A673 (cell line): Measurements from ENCODE around the gene EIF2A. TPM values are rescaled to one million over a fixed set of nuclear protein-coding genes. Genes with fewer than 3 reads are reported as not detected.

Experiments used
- BruUV-seq: library from RNA; stranded (reverse); fragments of 400-500 nt; replicated peaks from 2 replicates; lab custom pipeline; 2021; lab: Mats Ljungman, UMichigan
- CTCF ChIA-PET: fragments of 300-600 bp; sonication (Branson Sonifier 250); formaldehyde crosslinking; loops from one replicate; lab custom pipeline; 2022; ENCODE audit warnings: antibody characterized with exemption; lab: Charles Lee
- POLR2A ChIA-PET: fragments of 300-600 bp; sonication (Branson Sonifier 250); formaldehyde crosslinking; loops from one replicate; lab custom pipeline; 2022; ENCODE audit warnings: antibody characterized with exemption; ENCODE audit not compliant: low non-redundant PET; lab: Charles Lee
- DNase-seq: peaks from one replicate; pipeline ENCODE4 v3.0.0-alpha.2; 2015; ENCODE audit warnings: low spot score
- H3K27ac ChIP-seq: fragments of 200-600 bp; sonication (generic); 2 replicates; pipeline ENCODE4 v1.5.1; 2016; ENCODE audit warnings: mixed run types, low read depth, mild to moderate bottlenecking, mixed read lengths, antibody characterized with exemption, low read length; ENCODE audit not compliant: poor library complexity, severe bottlenecking
- H3K27me3 ChIP-seq: fragments of 200-600 bp; sonication (generic); replicated peaks from 2 replicates; pipeline ENCODE4 v1.6.1; 2017; ENCODE audit warnings: mixed run types, low read depth, mild to moderate bottlenecking, mixed read lengths, antibody characterized with exemption, low read length; ENCODE audit not compliant: insufficient read depth, poor library complexity
- H3K36me3 ChIP-seq: fragments of 200-600 bp; sonication (generic); 2 replicates; pipeline ENCODE4 v1.6.1; 2016; ENCODE audit warnings: mixed run types, mild to moderate bottlenecking, mixed read lengths, antibody characterized with exemption, low read length; ENCODE audit not compliant: insufficient read depth, poor library complexity, severe bottlenecking
- H3K4me1 ChIP-seq: fragments of 200-600 bp; sonication (generic); 2 replicates; pipeline ENCODE4 v1.6.1; 2017; ENCODE audit warnings: mixed run types, mild to moderate bottlenecking, mixed read lengths, antibody characterized with exemption, low read length; ENCODE audit not compliant: insufficient read depth, poor library complexity, severe bottlenecking
- H3K4me3 ChIP-seq: fragments of 200-600 bp; sonication (generic); 2 replicates; pipeline ENCODE4 v1.5.1; 2016; ENCODE audit warnings: low read depth, mixed run types, mild to moderate bottlenecking, mixed read lengths, low read length; ENCODE audit not compliant: poor library complexity, severe bottlenecking
- H3K9me3 ChIP-seq: fragments of 200-600 bp; sonication (generic); 2 replicates; pipeline ENCODE4 v1.6.1; 2016; ENCODE audit warnings: mixed run types, low read depth, mild to moderate bottlenecking, mixed read lengths, antibody characterized with exemption, low read length; ENCODE audit not compliant: poor library complexity, severe bottlenecking
- EZH2 ChIP-seq: fragments of 200-600 bp; sonication (generic); IDR thresholded peaks from 2 replicates; pipeline ENCODE4 v1.6.1; 2017; ENCODE audit warnings: borderline replicate concordance, low read depth, mild to moderate bottlenecking, mixed read lengths, antibody characterized with exemption, low read length; ENCODE audit not compliant: poor library complexity, severe bottlenecking
- intact Hi-C: fragments of 100-400 bp; cut with micrococcal nuclease; formaldehyde crosslinking; loops from one replicate; pipeline ENCODE4 v1.10.0; 2022; ENCODE audit not compliant: unreplicated experiment
- total RNA-seq: library from RNA; stranded (reverse); gene quantifications from 2 replicates; pipeline ENCODE4 v1.2.3, GENCODE V29; 2021
- TF ChIP-seq, protein P1 (sequence below): fragments of 300-800, 200-600 bp; sonication (generic); conservative IDR thresholded peaks from 2 replicates; pipeline ENCODE4 v1.5.1; 2017; ENCODE audit warnings: low read depth, mild to moderate bottlenecking, antibody characterized with exemption, low read length, moderate library complexity, mixed read lengths

EIF2A gene
- total RNA-seq, 1 experiment from 2014 or later = 113 TPM

GRCh38 chr3:150577855-150578254 is 31.3 kb downstream of the EIF2A start:
- peak; percentile 11 for DNase-seq
- no peak overlapping the region for H3K4me3 ChIP-seq
- intact Hi-C loops = no loop called here
- no peaks in the 10 kb centered on the region for H3K9me3 ChIP-seq
- CTCF ChIA-PET = interaction anchor here (0.5 kb wide), 1 partner anchor 330 kb away, joined by 4 read pairs; no protein-coding TSS in a partner anchor
- no peak overlapping the region for H3K27ac ChIP-seq
- no peaks in the 10 kb centered on the region for H3K27me3 ChIP-seq
- POLR2A ChIA-PET = no interaction called here
- TF ChIP-seq, protein P1, sequence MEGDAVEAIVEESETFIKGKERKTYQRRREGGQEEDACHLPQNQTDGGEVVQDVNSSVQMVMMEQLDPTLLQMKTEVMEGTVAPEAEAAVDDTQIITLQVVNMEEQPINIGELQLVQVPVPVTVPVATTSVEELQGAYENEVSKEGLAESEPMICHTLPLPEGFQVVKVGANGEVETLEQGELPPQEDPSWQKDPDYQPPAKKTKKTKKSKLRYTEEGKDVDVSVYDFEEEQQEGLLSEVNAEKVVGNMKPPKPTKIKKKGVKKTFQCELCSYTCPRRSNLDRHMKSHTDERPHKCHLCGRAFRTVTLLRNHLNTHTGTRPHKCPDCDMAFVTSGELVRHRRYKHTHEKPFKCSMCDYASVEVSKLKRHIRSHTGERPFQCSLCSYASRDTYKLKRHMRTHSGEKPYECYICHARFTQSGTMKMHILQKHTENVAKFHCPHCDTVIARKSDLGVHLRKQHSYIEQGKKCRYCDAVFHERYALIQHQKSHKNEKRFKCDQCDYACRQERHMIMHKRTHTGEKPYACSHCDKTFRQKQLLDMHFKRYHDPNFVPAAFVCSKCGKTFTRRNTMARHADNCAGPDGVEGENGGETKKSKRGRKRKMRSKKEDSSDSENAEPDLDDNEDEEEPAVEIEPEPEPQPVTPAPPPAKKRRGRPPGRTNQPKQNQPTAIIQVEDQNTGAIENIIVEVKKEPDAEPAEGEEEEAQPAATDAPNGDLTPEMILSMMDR = 0 out of 2 replicates have a peak, but pooled peaks have one; percentile 18
- no peak for TF ChIP-seq EZH2
- BruUV-seq = no TSS peak
- no peaks in the 10 kb centered on the region for H3K4me1 ChIP-seq
- H3K36me3 ChIP-seq = peaks cover 61% of the 10 kb centered on the region

- H3K27me3 ChIP-seq = no peaks in the 10 kb centered on the region
- intact Hi-C loops = no loop called here
- no peaks in the 10 kb centered on the region for H3K4me1 ChIP-seq
- TF ChIP-seq, protein P1 = no peak
- no peak for TF ChIP-seq EZH2
- DNase-seq = no peak
- H3K27ac ChIP-seq = no peak overlapping the region
- CTCF ChIA-PET = no interaction called here
- POLR2A ChIA-PET = no interaction called here
- H3K9me3 ChIP-seq = no peaks in the 10 kb centered on the region
- no TSS peak for BruUV-seq
- H3K36me3 ChIP-seq = peaks cover 73% of the 10 kb centered on the region
- no peak overlapping the region for H3K4me3 ChIP-seq
These were observed 34.6 kb downstream of the EIF2A start for GRCh38 chr3:150581174-150581573.

DNA sequence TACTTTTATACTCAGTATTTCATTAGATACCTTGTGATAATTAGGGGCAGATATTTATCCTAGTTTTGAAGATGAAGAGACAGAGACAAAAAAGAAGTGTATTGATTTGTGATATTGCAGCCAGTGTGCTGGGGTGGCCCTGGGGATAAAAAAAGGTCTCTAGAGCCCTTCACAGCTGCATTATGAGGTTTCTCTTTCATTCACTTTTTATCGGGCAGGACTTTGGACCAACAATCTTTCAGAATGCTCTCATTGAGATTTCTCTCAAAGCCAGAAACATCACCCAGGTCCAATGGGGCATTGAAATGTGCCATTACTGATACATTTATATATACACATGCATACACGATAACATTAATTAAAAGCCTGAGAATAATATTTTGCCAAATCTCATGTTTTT is 36.0 kb downstream of the EIF2A start:
- ChIA-PET POLR2A (no interaction called here), CTCF (no interaction called here)
- Histone ChIP-seq H3K4me1 (no peaks in the 10 kb centered on the region), H3K9me3 (no peaks in the 10 kb centered on the region), H3K36me3 (peaks cover 61% of the 10 kb centered on the region), H3K27ac (no peak overlapping the region), H3K27me3 (no peaks in the 10 kb centered on the region), H3K4me3 (no peak overlapping the region)
- BruUV-seq = no TSS peak
- no peak for TF ChIP-seq EZH2
- TF ChIP-seq, protein P1 = no peak
- intact Hi-C loops = no loop called here
- DNase-seq = no peak
